Tibial nerve (tissue), 4 donors: ENCODE results near the gene NUP93. TPM values are rescaled to one million over a fixed set of nuclear protein-coding genes. Genes with fewer than 3 reads are reported as not detected.

Experiments
- DNase-seq, 2 donors: peaks; one replicate each; pipeline ENCODE4 v3.0.0-alpha.2; 2019; ENCODE audit warnings: low spot score in 2 of 2
- H3K27ac ChIP-seq, 4 donors: fragments of 200-600 bp; sonication (generic) in 3 of 4; one replicate each; pipeline ENCODE4 v1.5.1; 2017 to 2019; ENCODE audit warnings: mild to moderate bottlenecking in 1 of 4
- H3K27me3 ChIP-seq, 2 donors: fragments of 200-600 bp; sonication (generic) in 1 of 2; one replicate each; pipeline versions ENCODE4 v1.5.1 to v1.6.0; 2017 to 2019
- H3K36me3 ChIP-seq, 3 donors: fragments of 200-600 bp; sonication (generic); one replicate each; pipeline ENCODE4 v1.5.1; 2018 to 2019
- H3K4me1 ChIP-seq, 4 donors: fragments of 200-600 bp; sonication (generic) in 3 of 4; one replicate each; pipeline ENCODE4 v1.5.1; 2017 to 2019
- H3K4me3 ChIP-seq, 4 donors: fragments of 200-600 bp; sonication (generic) in 3 of 4; one replicate each; pipeline ENCODE4 v1.5.1; 2017 to 2019; ENCODE audit warnings: mild to moderate bottlenecking in 1 of 4, moderate library complexity in 1 of 4
- H3K9me3 ChIP-seq, 4 donors: fragments of 200-600 bp; sonication (generic) in 3 of 4; one replicate each; pipeline ENCODE4 v1.5.1; 2017 to 2019
- EP300 ChIP-seq, 2 donors: sonication (generic); formaldehyde crosslinking; IDR thresholded peaks; one replicate each; pipeline ENCODE4 v1.6.1; 2017; ENCODE audit warnings: antibody characterized with exemption in 2 of 2, mild to moderate bottlenecking in 1 of 2
- POLR2A ChIP-seq, 2 donors: fragments of 450-650 bp; IDR thresholded peaks; one replicate each; pipeline ENCODE4 v1.6.1; 2017; ENCODE audit warnings: antibody characterized with exemption in 2 of 2, mild to moderate bottlenecking in 2 of 2, moderate library complexity in 2 of 2
- WGBS, 2 donors: methylation state at CpG; one replicate each; pipeline ENCODE4 v1.1.5; 2018; 5-methylcytosine and 5-hydroxymethylcytosine counted together
- total RNA-seq, 4 donors: library from RNA; depleted of rRNA; stranded (reverse); fragments of >200 nt; gene quantifications; one replicate each; pipeline ENCODE4 v1.1.0, GENCODE V29; 2016
- TF ChIP-seq, protein P1 (sequence below), 5 experiments: fragments of 200-600 bp in 3 of 5; fragments of 450-650 bp in 2 of 5; sonication (generic) in 3 of 5; IDR thresholded peaks; one replicate each; pipeline ENCODE4 v1.5.1; 2016 to 2019; ENCODE audit warnings: antibody characterized with exemption in 5 of 5, mild to moderate bottlenecking in 3 of 5, moderate library complexity in 2 of 5

Gene NUP93
- total RNA-seq, 4 donors from 2014 or later = 27.6 to 65.7 (median 43.8) TPM

DNA sequence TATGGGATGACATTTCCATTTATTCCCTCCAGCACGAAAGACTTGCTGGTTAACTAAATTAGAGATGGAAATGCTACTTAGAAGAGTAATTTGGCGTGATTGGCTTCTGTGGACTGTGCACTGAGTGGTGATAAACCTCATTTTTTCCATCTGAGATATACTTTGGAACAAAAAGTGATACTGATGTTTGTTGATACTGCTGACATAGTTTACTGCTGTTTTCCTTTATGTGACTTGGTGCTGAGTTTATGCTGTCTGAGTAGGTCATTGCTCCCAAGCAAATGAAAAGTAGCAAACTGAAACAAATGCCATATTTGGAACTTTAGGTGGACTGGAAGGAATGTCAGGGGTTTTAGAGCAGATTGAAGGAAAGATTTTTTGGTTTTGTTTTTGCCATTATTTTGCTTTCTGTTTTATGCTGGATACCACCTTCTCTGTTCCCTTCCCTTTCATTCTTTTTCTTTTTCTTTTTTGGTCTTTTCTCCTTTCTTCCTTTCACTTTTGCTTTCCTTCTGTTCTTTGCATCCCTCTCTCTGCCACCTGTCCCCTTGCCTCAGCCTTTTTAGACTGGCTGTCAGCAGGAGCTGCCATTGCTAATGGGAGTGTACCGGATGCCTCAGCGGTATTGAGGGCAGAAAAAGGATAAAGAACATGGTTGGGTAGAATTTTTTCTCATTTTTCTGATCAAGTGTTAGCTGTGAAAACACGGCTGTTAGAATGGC lies 41.8 kb downstream of the NUP93 start:
- 88 to 92% methylated on average over 5 of the region's 5 CpGs for WGBS, 2 donors
- Histone ChIP-seq H3K27ac (no peak overlapping the region), H3K36me3 (peaks cover 0 to 3% (median 0%) of the 10 kb centered on the region in 3 donors), H3K9me3 (no peaks in the 10 kb centered on the region), H3K4me3 (no peak overlapping the region), H3K27me3 (no peaks in the 10 kb centered on the region), H3K4me1 (peaks cover 0 to 19% (median 0%) of the 10 kb centered on the region in 4 donors)
- TF ChIP-seq EP300 (IDR thresholded peaks at IDR 0.05) (no peak), POLR2A (IDR thresholded peaks at IDR 0.05) (no peak)
- TF ChIP-seq, protein P1, sequence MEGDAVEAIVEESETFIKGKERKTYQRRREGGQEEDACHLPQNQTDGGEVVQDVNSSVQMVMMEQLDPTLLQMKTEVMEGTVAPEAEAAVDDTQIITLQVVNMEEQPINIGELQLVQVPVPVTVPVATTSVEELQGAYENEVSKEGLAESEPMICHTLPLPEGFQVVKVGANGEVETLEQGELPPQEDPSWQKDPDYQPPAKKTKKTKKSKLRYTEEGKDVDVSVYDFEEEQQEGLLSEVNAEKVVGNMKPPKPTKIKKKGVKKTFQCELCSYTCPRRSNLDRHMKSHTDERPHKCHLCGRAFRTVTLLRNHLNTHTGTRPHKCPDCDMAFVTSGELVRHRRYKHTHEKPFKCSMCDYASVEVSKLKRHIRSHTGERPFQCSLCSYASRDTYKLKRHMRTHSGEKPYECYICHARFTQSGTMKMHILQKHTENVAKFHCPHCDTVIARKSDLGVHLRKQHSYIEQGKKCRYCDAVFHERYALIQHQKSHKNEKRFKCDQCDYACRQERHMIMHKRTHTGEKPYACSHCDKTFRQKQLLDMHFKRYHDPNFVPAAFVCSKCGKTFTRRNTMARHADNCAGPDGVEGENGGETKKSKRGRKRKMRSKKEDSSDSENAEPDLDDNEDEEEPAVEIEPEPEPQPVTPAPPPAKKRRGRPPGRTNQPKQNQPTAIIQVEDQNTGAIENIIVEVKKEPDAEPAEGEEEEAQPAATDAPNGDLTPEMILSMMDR (IDR thresholded peaks at IDR 0.05) = no peak
- DNase-seq = no peak

DNA sequence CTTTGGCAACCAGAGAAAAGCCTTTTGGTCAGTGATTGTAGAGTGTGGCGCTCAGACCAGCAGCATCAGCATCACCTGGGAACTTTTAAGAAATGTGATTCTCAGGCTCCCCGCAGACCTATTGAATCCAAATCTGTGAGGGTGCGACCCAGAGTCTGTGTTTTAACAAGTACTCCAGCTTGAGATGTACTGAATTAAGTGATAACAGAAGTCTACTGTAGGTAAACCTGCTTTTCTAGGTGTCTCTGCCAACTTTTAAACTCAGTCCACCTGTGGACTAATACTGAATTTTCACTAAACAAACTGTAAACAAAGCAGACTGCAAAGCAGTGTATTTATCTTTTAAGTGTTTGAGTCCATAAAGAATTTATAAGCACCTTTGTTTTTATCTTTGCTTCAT lies 43.6 kb downstream of the NUP93 start:
- Histone ChIP-seq H3K4me3 (no peak overlapping the region), H3K36me3 (no peaks in the 10 kb centered on the region), H3K27me3 (no peaks in the 10 kb centered on the region), H3K27ac (no peak overlapping the region), H3K9me3 (no peaks in the 10 kb centered on the region), H3K4me1 (peaks cover 0 to 18% (median 0%) of the 10 kb centered on the region in 4 donors)
- 91 to 92% methylated on average over 3 of the region's 3 CpGs for WGBS, 2 donors
- TF ChIP-seq, protein P1 (IDR thresholded peaks at IDR 0.05) = no peak
- TF ChIP-seq POLR2A (IDR thresholded peaks at IDR 0.05) (no peak), EP300 (IDR thresholded peaks at IDR 0.05) (no peak)
- no peak for DNase-seq

DNA sequence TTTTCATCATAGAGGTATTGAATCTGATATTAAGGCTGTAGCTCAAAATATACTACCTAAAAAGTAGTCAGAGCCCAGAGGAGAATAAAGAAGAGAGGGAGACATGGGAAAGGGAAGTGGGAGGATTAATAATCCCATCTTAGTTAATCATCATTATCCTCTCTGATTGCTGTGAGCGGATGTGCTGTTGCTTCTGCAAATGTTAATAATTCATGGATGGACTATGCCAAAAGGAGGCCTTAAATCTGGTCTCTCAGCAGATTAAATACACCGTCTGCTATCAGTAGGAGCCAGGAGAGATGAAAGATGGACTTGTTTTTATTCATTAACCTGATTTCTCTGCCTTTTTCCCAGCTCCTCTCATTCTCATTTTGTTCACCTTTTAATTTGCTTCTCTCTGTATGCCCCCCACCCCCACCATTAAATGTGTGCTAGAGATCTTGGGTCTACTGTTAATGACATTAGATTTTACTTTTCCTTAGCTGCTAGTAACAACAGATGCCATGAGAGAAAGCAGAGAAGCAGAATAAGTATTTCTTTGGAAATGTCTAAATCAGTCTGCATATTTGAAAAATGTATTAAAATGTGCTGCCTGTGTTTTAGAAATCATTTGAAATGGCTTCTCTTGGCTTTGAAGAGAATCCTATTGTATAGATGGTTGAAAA lies 44.2 kb downstream of the NUP93 start:
- Histone ChIP-seq H3K4me1 (peaks cover 0 to 18% (median 0%) of the 10 kb centered on the region in 4 donors), H3K27ac (no peak overlapping the region), H3K4me3 (no peak overlapping the region), H3K36me3 (no peaks in the 10 kb centered on the region), H3K27me3 (no peaks in the 10 kb centered on the region), H3K9me3 (no peaks in the 10 kb centered on the region)
- DNase-seq = no peak
- WGBS, 2 donors = 90 to 96% methylated on average over 2 of the region's 2 CpGs
- TF ChIP-seq, protein P1 (IDR thresholded peaks at IDR 0.05) = no peak
- TF ChIP-seq POLR2A (IDR thresholded peaks at IDR 0.05) = no peak

DNA sequence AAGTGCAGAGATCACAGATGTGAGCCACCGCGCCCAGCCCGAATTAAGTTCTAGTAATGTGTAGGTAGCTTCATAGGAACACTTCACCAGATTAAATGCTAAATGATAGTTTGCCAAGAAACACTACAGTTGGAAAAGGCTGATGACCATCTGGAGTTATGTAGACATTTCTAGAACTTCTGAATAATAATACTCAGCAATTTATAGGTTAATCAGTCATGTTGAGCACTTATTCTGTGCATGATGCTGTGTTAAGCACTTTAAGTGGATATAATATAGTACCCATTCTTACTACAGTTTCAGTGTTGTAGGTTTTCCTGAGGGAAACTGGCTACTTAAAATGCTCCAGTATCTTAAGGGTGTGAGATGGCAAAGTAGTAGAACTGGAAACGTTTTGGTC lies 45.2 kb downstream of the NUP93 start:
- WGBS, 2 donors = 78% methylated on average over 4 of the region's 4 CpGs
- Histone ChIP-seq H3K4me3 (no peak overlapping the region), H3K4me1 (peaks cover 0 to 18% (median 0%) of the 10 kb centered on the region in 4 donors), H3K27me3 (no peaks in the 10 kb centered on the region), H3K36me3 (no peaks in the 10 kb centered on the region), H3K9me3 (no peaks in the 10 kb centered on the region), H3K27ac (no peak overlapping the region)
- TF ChIP-seq, protein P1 (IDR thresholded peaks at IDR 0.05) = no peak
- TF ChIP-seq EP300 (IDR thresholded peaks at IDR 0.05) = no peak
- TF ChIP-seq POLR2A (IDR thresholded peaks at IDR 0.05) = no peak
- DNase-seq = no peak

DNA sequence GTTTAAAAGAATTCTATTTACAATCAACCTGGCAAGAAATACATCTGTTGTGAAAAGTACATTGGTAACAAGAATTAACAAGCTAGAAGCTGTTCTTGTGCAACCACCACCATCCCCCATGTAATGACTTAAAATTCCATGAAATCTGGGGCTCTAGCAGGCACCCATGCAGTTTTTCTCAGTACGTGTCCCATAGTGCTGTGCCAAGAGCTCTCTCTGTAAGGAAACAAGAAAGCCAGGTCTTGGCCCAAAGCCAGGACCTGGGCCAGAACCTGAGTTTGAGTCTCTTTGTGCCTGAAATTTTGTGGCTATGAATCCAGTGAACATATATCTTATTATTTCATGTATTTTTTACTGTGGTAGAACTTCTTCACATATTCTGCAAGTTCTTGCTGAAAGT lies 46.6 kb downstream of the NUP93 start:
- WGBS, 2 donors = 23 to 29% methylated on average over 1 of the region's 1 CpG
- TF ChIP-seq EP300 (IDR thresholded peaks at IDR 0.05) (no peak), POLR2A (IDR thresholded peaks at IDR 0.05) (no peak)
- TF ChIP-seq, protein P1 (IDR thresholded peaks at IDR 0.05) = no peak
- no peak for DNase-seq
- Histone ChIP-seq H3K27me3 (no peaks in the 10 kb centered on the region), H3K36me3 (no peaks in the 10 kb centered on the region), H3K4me1 (peaks cover 0 to 16% (median 0%) of the 10 kb centered on the region in 4 donors), H3K4me3 (no peak overlapping the region), H3K9me3 (no peaks in the 10 kb centered on the region), H3K27ac (no peak overlapping the region)
